GM19438 (cell line): ENCODE measurements around the gene FRMPD4.
A peak's percentile ranks its signal among the peaks of the same experiment; 100 is the strongest.

Experiments used
- ATAC-seq: cut with Tn5 transposase; IDR thresholded peaks from one replicate; pipeline ENCODE4 v1.9.1; 2021; ENCODE audit warnings: low read depth; ENCODE audit not compliant: unreplicated experiment

FRMPD4 gene

DNA sequence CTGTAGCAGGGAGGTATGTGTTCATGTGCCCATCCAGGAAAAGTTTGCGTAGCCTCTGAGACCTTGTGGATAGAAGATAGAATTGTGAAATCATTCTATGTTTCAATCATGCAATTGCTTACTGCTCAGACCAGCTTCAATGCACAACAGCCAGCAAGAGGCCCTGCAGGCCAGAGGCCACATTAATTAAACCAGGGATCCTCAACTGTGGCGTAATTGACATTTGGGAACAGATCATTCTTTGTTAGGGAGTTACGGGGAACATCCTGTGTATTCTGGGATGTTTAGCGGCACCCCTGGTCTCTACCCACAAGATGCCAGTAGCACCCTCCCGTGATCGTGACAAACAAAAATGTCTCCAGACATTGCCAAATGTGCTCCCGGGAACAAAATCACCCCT, 566.4 kb downstream of the FRMPD4 start:
- no peak for ATAC-seq

DNA sequence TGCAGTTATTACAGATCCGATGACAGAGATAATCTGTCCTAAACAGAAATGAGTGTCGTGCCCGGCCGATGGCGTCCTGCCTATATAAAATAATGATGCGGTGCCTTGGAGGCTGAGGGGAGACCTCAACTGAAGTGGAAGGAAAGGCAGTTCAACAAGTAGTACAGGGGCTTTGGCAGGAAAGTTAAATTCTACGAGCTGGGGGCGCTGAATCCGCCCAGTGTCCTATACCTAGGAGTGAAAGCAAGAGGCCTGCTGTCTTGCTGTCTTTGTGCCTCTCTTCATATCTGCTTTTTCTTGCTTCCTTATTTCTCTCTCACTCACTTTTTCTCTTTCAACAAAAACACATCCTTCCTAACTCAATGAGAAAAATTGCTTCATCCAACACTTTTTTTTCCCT, 570.8 kb downstream of the FRMPD4 start:
- ATAC-seq = no peak

DNA sequence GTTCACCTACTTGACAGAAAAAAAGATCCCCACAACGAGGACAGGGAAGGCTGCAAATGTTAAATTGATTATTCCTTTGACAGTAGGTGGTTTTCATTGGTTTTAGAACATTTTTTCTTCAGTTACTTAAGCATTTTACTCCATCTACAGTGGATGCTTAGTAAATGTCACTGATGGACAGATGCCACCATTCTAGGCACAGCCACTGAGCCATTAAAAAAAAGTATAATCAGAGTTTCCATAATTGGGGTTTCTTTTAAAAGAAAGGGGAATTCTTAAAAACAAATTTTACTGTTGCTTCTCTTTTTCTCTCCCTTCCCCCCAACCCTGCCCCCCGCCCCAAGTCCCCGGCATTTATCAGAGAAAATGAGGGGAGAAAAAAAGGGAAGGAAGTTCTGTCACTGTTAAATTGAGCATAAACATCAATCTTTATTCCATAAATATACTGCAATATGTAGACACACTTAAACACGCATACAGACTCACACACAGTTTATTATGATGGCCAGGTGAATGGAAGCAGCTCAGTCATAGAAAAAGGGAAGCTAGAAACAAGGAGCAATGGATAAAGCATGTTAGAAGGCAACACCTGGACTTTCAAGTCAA, 573.3 kb downstream of the FRMPD4 start:
- ATAC-seq = no peak

DNA sequence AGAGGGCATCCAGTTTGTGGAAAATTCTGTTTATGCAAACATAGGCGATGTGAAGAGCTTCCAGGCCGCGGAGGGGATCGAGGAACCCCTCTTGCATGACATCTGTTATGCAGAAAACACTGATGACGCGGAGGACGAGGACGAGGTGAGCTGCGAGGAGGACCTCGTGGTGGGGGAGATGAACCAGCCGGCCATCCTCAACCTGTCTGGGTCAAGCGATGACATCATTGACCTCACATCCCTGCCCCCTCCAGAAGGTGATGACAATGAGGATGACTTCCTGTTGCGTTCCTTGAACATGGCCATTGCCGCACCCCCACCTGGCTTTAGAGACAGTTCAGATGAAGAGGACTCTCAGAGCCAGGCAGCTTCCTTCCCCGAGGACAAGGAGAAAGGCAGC, 578.3 kb downstream of the FRMPD4 start:
- ATAC-seq = no peak

DNA sequence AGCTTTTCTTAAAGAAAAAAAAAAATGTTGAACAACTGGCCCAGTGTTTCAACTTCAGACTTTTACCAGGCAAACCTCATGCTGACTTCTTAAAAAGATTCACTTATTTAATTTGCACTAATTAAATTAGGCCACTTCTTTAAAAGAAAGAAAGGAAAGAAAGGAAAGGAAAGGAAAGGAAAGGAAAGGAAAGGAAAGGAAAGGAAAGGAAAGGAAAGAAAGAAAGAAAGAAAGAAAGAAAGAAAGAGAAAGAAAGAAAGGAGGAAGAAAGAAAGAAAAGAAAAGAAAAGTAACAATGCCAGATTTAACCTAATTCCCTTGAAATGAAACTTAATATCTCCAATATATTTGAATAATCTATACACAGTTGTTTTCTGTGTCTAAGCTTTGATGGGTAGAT, 581.6 kb downstream of the FRMPD4 start:
- no peak for ATAC-seq

DNA sequence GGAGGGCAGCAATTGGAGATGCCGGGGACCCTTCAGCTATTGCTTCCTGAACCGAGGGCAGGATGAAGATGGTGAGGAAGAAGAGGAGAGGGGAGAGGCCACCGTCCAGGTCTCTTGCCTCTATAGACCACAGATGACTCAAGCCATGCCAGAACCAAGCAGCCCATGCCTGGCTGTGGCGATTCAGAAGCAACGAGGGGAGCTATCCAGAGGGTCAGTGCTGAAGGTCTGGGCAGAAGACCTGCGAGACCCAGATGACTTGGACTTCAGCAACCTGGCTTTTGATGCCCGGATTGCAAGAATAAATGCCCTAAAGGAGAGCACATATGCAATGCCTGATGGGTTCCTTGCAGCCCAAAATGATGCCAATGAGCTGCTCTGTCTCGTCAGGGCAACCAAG, 582.8 kb downstream of the FRMPD4 start:
- ATAC-seq = no peak

DNA sequence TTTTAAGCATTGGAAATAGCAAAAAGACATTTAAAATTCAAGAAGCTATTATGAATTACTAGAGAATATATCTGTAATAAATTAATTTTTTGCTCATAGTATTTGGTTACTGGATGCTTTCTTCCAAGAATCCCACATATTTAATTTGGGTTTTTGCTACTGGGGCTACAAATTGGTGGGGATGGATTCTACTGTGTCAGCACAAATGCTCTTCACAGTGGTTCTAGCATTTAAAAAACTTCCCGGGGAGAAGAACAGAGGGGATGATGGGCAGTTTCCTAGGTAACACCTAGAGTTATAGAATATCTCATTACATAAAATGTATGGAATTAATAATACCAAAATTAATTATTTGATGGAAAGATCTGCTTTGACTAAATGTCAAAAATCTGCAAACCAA, 584.0 kb downstream of the FRMPD4 start:
- no peak for ATAC-seq

DNA sequence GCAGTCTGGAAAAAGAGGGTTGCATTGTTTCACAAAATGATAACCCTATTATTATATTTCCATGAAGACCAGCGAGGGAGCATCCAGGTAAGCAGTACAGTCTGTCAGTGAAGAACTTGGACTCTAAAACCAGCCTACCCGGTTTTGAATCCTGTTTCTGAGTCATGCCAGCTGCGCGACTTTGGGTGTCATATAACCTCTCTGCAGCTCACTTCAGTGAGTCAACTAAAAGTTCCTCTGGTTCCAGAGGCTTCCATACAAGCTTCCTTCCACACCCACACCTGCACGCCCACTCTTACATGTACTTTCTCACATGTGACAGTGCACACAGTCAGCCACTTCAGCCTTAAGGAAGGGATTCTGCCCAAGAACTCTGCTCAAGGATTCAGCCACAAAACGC, 603.1 kb downstream of the FRMPD4 start:
- no peak for ATAC-seq

DNA sequence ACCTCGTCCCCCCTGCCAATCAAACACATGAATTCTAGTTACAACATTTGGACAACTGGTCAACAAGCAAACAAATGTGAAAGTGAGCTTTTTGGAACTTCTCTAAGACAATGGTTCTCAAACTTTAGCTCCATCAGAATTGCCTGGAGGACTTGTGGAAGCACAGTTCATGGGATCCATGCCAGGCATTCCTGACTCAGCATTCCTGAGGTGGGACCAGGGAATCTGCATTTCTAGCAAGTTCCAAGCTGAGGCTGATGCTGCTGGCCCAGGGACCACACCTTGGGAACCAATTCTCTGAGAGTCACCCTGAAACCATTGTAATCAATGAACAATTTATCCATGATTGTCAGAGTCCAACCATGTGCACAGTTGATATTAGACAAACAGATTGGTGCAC, 609.2 kb downstream of the FRMPD4 start:
- ATAC-seq = no peak

DNA sequence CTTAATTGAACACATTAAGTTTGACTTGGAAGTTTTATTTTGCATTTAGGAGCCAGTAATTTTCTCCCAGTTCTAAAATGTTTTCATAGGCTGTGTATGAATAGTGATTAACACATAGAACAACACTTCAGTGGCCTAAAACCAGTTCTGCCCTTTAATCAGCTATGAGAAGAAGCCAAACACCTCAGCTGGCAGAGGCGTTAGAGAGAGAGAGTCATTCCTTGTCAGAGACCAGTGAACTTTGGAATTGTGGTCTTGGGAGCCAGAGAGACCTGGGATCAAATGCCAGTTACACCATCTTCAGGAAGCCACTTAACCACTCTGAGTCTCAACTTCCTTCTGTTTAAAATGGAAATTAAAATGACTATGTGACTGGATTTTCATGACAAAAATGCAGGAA, 613.6 kb downstream of the FRMPD4 start:
- ATAC-seq = no peak

DNA sequence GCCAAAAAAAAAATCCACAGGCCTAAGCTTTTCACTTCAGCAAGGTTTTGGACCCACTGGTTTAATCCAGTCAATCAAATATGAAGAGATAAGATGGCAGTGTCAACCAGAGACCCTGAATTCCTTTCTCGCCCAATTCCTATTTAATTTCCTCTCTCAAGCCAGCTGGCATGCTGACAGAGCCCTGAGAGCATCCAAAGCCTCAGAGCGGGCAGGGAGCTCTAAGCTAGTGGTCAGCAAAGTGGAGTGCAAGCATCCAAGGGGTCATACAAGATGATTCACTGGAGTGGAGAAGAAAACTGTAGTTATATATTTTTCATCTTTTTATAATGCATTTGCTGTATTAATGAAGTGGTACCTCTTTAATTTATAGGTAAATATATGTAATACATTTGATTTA, 615.1 kb downstream of the FRMPD4 start:
- no peak for ATAC-seq

DNA sequence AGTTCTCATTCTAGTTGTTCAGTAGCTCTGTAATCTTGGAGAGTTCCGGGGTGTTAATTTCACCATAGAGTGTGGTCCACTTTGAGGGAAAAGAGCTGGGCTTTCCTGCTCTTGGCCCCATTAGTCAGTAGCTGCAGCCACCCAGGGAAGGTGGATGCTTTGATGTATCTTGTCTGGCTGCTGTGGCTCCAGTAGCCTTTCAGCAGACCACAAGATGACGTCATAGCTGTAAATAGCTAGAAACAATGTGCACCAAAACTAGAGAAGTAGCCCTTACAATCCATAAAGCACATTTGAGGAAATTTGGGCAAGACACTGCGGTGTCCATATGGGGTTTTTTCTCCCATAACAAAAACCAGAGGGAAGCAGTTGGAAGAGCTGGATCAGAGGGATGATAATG, 620.0 kb downstream of the FRMPD4 start:
- ATAC-seq = no peak

DNA sequence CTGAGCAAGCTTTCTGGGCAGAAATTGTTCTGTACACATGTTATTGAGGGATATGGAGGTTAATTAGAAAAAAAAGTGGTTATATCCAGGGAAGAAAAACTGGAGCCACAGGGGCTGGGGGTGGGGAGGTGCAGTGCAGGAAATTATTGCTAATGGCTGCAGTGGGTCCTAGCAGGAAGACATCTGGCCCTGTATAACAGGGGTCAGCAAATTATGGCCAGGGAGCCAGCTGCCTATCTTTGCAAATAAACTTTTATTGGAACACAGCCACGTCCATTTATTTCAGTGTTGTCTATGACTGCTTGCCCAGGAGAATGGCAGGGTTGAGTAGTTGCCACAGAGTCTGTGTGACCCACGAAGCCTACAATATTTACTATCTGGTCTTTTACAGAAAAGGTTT, 629.6 kb downstream of the FRMPD4 start:
- no peak for ATAC-seq

DNA sequence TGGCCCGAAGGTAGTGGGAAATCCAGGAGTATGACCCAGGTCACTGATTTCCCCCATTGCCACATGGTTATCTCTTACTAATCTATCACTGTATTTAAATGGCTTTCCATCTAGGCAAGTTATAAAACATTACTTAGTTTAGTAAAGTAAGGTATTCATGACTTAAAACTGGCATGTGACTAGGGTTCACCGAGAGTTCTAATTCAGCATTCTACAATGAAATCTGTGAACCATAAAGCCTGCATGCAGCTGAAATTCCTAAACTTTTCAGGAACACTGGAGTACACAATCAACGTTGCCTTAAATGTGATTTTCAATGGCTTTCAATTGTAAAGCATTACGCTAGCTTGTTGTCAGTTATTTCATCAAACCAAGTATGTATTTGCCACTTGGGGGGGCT, 630.2 kb downstream of the FRMPD4 start:
- ATAC-seq = no peak

DNA sequence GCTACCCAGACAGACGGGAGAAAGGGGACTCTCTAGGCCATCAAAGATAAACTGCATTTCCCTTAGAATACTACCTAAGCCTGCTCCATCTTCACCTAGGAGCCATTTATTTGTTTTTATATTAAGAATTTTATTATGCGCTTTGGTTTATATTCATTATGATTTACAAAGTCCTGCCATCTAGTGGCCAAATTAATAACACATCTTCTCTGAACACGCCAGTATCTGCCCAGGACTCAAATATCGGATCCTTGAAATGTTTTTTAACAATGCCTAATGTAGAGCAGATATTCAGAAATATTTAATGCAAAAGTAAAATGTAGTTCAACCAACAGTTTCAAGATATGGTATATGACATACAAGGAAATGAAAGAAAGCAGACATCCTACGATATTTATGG, 632.2 kb downstream of the FRMPD4 start:
- no peak for ATAC-seq

DNA sequence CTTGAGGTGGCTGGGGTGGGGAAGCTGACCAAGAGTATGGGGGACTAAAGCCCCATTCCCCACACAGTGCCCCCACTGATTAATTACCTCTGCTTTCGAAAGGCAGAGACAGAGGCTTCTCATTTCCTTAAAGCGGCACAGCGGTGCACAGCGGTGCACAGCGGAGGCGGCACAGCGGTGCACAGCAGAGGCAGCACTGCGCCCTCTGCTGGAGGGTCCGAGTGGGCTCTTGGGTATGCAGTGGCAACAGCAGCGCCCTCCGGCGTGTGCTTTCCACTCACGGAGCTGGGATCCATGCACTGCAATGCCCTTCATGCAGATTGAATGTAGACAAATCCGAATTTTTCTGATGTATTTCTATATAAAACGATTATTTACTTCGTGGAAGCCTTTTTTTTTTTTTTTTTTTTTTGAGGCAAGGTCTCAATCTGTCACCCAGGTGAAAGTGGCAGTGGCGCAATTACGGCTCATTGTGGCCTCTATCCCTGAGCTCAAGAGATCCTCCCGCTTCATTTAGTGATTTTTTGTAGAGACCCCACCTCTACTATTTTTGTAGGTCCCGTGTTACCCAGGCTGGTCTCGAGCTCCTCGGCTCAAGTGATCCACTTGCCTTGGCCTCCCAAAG, 633.3 kb downstream of the FRMPD4 start:
- peak; percentile 94 for ATAC-seq
